ENCODE data around the gene IKZF1.

IKZF1 gene

DNA sequence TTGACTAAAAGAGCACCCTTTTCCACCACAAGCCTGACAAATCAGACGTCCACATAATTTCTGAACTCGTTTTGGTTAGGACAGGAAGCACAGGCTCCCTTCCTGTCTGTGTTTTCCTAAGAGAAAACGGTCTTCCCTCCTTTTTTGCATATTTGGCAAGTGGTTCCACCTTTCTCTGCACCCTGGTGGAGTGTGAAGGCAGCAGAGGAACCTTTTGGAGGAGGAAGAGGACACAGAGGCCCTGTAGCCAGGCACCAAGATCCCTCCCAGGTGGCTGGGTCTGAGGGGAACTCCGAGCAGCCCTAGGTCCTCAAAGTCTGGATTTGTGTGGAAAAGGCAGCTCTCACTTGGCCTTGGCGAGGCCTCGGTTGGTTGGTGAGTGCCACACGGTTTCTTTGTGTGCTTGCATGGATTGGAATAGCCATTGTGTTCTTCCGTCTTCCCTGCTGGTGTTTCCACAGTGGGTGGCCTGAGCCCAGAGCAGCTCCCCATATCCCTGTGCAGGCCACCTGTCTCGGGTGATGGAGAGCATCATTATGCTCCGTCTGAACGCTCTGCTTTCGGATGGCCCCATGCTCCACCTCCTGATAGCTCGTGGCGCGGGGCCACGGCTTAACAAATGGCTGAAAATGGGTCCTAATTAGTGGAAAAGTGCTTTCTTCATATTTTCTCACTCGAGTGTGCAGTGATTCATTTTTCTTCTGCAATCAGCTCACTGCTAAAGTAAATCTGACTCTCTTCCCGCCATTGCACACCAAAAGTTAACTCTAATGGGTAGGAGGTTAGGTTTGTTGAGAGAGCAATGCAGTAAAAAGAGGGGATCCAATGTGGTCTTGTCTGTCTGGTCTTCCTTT is 4.2 kb downstream of the IKZF1 start:
- no peak for DNase-seq (ENCODE audit: low read depth)

DNA sequence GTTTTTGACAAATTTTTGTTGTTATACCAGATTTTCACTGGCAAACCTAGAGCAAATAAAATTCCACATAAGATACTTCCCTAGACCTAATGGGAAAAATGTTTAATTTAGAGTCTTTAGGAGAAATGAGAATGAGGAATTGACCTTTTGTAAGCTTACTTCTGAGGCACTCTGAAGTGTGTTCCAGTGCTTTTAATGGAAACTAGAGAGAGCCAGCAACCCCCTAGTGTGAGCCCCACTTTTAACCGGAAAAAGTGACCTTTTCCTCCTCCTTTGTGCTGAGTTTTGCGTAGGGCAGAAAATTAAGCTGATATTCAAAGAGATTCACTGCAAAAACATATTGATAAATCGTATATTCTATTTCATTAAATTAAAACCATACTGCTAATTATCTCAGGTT is 5.2 kb downstream of the IKZF1 start:
- no peak for DNase-seq (ENCODE audit: low read depth)

DNA sequence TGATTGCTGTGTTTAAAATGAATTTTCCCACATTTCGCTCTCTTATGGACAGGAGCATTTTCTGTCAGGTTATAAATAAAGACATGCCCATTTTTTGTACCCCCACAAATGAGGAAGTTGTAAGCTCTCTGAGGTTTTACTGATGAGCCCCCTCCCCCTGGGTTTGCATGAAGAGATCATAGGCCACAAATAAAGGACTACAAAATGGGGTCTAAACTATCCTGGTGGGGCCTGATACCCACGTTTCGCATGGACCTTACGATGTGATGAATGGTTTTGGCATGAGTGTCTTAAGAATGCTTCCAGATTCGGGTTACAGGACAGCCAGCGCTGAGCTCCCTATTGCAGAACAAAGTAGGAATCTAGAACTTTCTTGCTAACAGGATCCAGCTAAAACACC is 5.8 kb downstream of the IKZF1 start:
- no peak for DNase-seq (ENCODE audit: low read depth)

DNA sequence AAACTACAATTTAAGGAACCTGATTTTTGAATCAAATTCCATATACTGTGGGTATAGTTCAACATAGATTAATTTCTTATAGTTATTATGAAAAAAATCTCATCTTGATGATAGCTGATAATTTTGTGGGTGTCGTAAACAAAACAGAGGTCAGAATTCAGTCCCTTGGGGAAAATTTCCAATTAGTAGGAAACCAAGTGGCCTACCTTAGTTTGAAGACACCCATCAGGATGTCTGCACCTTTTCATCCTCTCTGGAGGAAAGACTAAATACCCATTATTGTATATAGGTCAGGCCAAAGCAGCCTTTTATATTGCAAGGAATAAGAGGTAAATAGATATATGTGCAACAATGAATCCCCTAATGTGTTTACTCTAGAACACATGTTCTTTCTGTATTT is 6.4 kb downstream of the IKZF1 start:
- DNase-seq (ENCODE audit: low read depth), result no peak

DNA sequence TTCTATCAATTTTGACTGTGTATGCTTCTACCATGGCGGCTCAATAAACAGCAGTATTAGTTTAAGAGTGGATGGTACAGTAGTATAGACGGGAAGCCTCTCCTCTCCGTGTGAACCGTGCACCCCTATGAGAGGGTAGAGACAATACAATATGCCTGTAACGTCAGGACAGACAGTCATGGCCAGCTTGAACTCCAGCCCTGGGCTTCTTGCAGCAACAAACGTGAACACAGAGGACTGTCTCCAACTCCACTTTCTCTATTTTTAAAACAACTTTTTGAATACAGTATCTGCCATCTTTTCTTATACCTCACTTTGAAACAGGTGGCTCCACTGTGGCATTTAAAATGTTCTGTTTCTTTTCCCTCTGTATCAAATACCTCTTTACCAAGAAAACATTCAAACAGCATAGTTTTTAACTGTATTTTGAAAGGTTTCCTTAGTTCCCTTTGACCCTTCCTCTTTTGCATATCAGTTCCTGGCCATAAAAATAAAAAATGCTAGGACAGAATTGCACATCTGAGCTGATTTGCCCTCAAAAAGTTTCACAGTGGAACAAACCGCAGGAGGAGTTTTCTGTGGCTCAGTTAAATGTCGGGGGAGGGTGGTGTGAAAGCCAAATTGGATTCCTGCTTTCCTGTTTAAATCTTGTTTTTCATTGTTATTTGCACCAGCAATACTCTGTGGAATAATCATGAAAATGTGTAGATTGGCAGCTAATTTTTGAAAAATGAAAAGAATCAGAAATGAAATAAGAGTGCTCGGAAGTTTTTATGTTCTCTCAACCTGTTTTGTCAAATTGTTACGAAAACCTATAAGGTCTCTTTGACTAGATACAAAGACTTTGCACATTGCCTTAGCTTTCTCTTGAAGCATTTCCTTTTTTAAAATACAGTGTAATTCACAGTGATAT is 8.0 kb downstream of the IKZF1 start:
- no peak for DNase-seq (ENCODE audit: low read depth)

DNA sequence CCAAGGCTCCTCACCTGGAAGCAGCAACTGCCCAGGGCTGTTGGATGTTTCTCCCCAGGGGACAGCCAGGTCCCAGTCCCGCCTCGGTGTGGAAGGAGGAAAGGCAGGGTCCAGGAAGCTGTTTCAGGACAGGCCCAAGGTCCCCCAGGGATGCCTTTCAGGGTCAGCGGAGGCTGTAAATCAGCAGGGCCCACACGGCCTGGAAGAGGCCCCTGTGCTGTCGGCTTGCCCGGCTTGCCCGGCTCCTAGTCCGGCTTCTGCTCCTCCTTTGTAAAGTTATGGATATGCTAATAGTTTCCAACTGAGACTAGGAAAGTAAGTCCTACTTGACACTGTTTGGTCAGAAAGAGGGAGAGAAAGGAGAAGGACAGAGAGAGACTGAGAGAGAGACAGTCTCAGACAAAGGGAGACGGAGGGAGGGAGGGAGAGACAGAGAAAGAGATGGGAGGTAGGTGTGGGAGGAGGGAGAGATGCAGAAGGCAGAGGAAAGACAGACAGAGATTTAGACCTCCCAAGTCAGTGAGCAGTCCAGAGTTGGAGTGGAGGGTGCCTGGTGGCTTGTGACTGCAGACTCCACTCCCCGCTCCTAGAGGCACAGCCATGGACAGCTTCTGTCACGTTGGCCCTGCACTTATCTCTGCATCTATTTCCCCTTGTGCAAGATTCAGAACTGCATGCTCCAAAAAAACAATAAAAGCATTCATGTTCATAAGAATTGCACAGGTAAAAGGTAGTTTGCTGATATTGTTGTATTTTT is 10.5 kb downstream of the IKZF1 start:
- no peak for DNase-seq (ENCODE audit: low read depth)

DNA sequence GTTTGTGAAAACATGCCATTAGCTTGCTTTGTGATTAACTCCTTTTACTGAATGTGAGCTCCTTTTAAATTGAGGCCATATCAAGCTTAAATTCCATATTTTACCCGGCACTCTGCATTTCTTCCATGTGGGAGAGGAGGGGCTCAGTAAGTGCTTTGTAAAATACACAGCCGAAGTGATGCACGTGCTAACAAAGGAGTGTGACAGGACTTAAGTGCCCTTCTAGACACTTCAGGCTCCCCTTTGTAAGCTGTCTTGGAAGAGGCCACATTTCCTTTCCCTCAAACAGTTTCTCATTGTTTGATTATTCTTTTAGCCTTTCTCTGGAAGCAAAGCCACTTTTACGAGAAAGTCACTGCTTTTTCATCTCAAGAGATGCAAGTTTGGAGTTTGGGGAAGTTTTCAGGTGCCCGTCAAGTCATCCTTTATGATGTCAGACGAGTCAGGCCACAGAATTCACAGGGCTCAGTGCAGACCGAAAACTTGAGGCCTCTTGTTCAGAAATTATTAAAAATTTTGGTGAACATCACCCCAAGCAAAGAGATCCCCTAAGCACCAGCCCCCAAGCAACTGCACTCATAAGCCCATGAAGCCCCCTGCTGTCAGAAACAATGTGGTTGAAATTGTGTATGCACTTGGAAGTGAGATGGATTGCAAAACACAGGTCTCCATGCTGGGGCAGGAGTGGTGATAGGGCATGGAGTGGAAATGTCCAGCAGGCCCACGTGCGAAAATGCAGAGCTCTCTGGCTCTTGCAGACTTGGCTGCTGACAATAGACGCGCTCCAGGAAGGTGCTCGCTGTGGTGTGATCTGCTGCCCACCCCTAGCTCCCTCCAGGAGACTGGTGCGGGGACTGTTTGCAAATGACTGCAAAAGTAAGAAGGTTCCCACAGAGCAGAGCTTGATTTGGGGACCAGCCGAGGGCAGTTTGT is 11.5 kb downstream of the IKZF1 start:
- no peak for DNase-seq (ENCODE audit: low read depth)

DNA sequence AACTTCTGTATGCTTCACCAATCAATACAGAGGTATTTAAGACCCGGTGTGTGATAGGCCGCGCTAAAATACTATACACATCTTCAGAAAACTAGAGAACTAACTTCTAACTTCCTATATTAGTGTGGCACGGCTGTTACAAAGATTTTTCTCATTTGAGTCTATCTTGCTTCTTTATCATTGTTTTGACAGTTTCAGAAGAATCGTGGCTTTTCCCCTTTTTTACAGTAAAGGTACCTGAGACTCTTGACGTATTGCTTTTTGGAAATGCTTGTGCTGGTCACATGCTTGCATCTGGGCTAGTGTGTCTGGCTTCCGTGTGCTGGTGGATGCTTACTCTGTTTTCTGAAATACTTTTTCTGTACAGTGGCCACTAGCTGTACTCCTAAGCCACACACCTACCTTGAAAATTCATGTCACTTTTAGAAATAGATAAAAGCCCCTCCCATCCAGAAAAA is 12.7 kb downstream of the IKZF1 start:
- DNase-seq (ENCODE audit: low read depth), result no peak

DNA sequence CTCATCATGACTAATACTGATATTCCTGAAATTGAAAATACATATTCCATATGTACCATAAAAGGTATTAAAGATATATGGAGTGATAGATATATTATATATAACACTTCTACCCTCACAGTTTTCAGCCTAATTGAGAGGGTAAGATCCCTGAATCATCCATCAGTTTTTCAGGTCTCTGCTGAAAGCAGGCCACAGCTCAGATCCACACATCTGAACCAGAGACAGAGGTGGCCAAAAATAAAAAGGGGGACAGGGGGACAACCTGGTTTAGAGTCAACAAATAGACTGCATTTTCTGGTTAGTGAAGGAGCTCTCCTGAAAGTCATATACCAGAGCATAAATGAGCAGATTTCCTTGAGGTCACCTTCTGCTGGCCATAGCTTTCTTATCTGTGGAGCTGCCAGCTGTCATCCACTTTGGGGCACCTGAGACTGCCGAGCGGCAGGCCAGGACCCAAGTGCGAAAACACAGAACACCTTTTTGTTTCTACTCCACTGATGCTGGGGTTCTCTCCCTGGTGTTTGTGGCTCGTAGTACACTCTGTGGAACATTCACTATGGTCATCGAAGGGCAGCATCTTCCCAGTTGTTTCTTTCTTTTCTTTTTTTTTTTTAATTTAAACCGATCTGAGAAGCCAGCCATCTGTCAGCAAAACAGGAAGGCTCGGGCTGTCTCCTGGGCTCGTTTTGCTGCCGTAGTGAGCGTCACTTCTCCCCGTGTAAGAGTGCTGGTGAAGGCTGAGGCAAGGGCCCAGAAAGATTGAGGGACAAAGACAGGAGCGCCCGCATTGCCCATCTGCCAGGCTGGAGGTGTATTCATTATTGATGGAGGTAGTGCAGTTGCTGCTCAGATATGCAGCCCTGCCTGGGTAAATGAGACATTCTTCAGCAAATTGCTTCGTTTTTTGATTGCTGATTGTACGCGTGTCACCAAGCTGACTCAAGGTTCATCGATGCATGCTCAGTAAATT is 13.5 kb downstream of the IKZF1 start:
- DNase-seq (ENCODE audit: low read depth), result no peak

DNA sequence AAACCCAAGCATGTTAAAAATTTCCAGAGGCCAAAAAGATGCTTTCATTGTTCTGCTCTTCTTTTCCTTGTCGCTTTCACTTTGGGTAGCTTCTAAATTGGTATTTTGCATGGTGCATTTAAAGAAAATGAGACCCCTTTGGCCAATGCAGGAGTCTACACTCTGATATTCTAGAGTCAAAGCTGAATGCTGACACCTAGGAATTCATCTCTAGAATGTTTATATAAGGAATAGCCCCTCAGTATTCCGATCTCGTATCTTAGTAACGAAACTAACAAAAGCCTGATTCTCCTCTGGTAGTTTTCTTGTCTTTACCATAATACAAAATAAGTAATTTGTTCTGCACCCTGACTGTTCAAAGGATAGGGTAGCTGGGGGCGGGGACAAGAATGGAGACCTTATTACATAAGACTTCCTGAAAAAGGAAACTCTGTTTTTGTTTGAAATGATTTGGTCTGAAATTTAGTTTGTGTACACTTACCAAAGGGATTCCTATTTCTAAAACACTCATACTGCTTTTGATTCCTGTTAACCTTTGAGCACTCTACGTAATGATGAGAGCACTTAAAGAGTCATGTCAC is 17.1 kb downstream of the IKZF1 start:
- no peak for DNase-seq (ENCODE audit: low read depth)

DNA sequence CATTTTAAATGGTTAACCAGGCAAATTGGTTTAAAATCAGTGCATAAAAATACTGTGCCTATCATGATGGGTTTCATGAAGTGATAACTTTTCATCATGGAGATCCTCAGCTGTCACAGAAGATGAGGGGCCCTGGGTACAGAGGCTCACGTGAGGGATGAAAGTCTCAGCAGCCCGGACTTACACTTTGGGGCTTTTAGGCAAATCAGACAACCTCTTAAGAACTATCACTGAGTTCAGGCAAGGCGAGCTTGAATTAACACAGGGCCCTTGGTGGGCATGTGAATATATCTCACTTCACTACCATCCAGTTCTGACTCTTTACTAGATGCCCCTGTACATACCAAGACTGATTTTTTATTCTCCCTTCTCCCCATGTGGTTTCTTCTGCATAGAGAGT is 19.6 kb downstream of the IKZF1 start:
- DNase-seq (ENCODE audit: low read depth), result no peak

DNA sequence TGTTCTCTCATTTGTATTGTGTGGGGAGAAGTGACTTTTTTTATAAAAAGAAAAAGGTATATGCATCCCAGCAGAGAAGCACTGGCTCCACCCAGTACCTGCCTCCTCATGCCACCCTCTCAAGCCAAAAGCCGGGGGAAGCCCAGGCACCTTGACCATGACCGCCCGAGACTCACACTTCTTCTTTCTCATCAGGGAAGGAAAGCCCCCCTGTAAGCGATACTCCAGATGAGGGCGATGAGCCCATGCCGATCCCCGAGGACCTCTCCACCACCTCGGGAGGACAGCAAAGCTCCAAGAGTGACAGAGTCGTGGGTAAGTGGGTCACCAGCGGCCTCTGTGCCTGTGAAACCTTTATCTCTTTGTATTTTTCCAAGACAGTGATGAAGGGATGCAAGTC is 22.9 kb downstream of the IKZF1 start:
- no peak for DNase-seq (ENCODE audit: low read depth)

DNA sequence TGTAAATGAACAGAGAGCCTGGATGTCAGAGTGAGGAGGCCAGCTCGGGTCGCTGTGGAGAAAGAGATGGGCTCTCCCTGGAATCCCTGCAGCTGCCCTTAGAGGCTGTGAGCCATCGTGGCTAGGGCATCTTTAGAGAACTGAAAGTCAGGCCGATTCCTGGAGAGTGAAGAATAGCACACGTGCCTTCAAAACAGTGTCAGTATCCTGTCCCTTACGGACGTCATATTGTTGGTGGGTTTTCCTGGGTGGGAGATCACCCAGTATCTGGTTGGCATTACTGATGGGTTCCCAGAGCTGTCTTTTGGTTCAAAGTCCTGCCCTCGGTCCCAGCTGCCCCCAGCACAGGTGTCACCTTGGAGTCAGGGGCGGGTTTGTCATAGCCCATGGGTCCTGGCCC is 25.3 kb downstream of the IKZF1 start:
- no peak for DNase-seq (ENCODE audit: low read depth)

DNA sequence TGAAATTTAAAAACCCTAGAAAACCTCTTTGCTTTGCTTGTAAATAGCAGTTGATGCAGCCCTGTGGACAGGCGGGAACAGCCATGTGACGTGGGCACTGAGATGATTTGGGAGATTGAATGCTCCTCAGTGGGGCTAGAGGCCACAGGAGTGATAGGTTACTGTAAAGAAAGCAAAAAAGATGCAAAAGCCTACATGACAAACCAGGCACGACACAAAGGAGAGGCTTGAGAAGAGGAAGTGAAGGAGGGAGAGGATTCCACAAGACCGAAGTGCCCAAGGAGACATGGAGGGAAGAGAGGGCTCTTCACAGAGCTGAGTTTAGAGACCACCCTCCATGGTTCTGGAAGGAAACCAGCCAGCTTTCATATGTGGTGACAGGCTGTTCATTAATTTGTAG is 25.7 kb downstream of the IKZF1 start:
- DNase-seq (ENCODE audit: low read depth), result no peak

DNA sequence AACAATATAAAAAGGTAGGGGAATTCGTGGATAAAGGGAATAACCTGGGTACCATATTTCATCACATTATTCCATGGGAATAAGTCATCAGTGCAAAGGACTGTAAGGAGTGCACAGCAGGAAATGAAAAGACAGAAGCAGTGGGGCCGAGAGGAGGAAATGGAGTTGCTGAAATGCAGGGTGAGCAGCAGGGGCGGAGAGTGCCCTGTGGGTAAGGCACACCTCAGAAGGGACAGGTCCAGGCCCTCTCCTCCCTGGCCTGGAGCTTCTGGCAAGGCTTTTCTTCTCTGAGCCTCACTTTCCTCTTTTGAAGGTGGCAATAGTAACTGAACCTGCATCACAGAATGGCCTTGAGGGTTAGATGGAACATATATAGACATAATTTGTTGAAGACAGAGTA is 26.2 kb downstream of the IKZF1 start:
- DNase-seq (ENCODE audit: low read depth), result no peak

DNA sequence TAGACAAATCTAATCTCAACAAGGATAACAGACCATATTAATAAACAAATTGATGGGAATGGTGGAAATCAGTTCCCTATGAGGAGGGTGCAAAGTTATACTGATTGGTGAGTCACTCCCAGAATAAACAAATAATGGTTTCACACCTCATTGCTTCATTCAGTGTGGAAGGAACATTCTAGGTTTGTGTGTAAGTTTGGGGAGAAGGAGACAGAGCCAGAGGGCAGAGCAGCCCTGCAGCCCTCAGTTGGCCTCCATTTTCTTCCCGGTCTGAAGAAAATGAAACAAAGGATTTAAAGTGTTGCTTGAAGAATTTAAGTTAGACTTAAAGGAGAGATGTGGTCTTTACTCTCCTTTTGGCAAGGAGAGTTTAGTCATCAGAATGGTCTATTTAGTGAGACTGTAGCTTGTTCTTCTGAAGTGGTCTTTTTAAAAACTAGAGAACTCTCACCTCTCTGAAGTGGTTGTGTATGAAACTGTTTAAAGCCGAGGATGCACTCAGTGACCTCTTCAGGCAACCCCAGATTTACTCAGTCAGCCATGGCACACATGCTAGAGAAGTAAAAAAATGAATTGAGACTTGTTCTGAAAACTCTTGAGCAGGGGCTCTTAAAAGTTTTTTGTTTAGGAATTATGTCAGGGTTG is 27.2 kb downstream of the IKZF1 start:
- DNase-seq (ENCODE audit: low read depth), result no peak

DNA sequence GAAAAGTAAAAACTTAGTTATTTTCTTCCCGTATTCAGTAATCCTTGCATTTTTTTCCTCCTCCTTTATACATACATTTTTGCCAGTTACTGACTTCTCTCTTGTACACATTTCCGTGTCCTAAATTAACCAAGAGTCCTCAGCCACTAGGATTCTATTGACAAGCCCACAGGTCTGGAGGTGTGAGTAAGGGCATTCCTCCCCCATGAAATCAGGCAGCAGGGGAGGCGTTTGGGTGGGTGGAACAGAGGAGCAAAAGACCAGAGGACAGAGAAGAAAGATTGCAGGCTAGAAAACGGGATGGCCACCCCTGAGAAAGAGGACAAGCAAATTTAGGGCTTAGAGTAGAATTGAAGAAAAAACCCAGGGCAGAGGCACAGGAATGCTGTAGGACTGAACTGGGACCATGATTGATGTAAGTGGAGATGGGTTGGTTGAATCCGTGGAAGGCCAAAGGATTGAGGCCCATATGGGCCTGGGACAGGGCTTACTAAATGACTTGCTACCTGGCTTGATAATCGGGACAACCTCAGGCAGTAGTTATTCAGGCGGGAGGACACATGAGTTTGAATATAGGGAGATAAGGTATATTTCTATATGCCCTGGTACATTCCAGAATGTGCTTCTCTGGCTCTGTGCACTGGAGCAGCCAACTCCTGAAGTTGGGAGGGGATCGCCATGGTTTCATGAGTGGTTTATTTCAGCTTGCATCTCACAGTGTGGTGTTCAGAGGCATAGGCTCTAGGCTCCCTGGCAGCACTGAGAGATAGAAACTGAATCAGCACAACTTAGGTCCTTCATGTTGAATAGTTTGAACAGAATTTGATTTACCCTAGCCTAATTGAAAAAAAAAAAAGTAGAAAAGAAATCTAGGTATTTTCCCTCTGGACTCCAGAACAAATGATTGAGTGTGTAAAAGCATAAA is 28.0 kb downstream of the IKZF1 start:
- DNase-seq (ENCODE audit: low read depth), result no peak

DNA sequence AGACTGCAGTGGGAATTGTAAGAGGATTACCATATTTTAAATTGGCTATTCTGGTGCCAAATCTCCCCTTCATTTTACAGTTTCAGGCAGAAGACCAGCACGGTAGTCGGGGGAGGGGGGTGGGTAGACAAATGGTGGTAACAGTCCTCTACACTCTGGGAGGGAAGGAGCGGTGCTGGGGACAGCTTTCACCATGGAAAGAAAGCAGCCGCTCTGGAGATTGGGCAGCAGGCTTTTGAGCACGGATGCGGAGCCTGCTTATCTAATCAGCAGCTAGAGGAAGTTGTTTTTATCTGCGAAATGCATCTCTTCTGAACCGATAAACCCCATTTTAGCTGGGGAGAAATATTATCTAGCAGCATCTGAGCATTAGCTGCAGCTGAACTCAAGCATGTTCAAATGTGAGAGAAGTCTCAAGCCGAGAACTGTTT is 28.7 kb downstream of the IKZF1 start:
- no peak for DNase-seq (ENCODE audit: low read depth)

All from activated gamma-delta T cell treated with anti-CD3 and anti-CD28 coated beads, Interleukin-2, amount 50 U/mL, for 16 hours (primary cell).